GM12878 (cell line): ENCODE data around the gene DUSP15. TPM values are rescaled to one million over a fixed set of nuclear protein-coding genes. Genes with fewer than 3 reads are reported as not detected.
A peak's percentile ranks its signal among the peaks of the same experiment; 100 is the strongest.

Experiments used
- ATAC-seq: fragments of 200-7000 bp; cut with Tn5 transposase; 3 replicates; pipeline ENCODE4 v1.9.1; 2020; ENCODE audit warnings: mild to moderate bottlenecking, moderate library complexity
- BruUV-seq: library from RNA; stranded (reverse); fragments of 400-500 nt; replicated peaks from 2 replicates; lab custom pipeline; 2021; lab: Mats Ljungman, UMichigan
- CTCF ChIA-PET: fragments of 300-600 bp; sonication (Branson Sonifier 250); formaldehyde crosslinking; extraction: SDS; loops from one replicate; lab custom pipeline; 2021; ENCODE audit warnings: inconsistent platforms; lab: Yijun Ruan, JAX
- POLR2A ChIA-PET: fragments of 350-600 bp; formaldehyde crosslinking; extraction: SDS; loops from one replicate; lab custom pipeline; 2021; ENCODE audit warnings: inconsistent platforms; lab: Charles Lee
- RAD21 ChIA-PET: fragments of 300-600 bp; sonication (Branson Sonifier 250); formaldehyde crosslinking; loops from one replicate; lab custom pipeline; 2023; ENCODE audit warnings: antibody characterized with exemption; ENCODE audit not compliant: unreplicated experiment; lab: Charles Lee
- SMC1A ChIA-PET: fragments of 300-600 bp; sonication (Branson Sonifier 250); formaldehyde crosslinking; loops from one replicate; lab custom pipeline; 2023; ENCODE audit not compliant: unreplicated experiment, uncharacterized antibody; lab: Charles Lee
- DNase-seq: peaks from one replicate; pipeline ENCODE4 v3.0.0-alpha.2; 2011; ENCODE audit warnings: low read depth, low spot score
- FAIRE-seq: peaks from 3 replicates; lab custom pipeline; 2011; peaks lifted over from hg19 to GRCh38; lab: Jason Lieb, UNC
- H2AFZ ChIP-seq: 2 replicates; pipeline ENCODE4 v1.6.0; 2011; ENCODE audit warnings: low read depth, low read length, control low read depth; ENCODE audit not compliant: control insufficient read depth
- H3K27ac ChIP-seq: 2 replicates; pipeline ENCODE4 v1.5.1; 2011; ENCODE audit warnings: control low read depth; ENCODE audit not compliant: control insufficient read depth, insufficient read depth
- H3K27me3 ChIP-seq, 2 experiments: replicated peaks in 1 of 2; 2 replicates each; pipeline versions ENCODE4 v1.6.0 to v1.6.1; 2011; ENCODE audit warnings: low read length in 1 of 2; ENCODE audit not compliant: control insufficient read depth in 2 of 2, insufficient read depth in 2 of 2
- H3K36me3 ChIP-seq, 2 experiments: 2 replicates each; pipeline ENCODE4 v1.5.1; 2011; ENCODE audit warnings: low read length in 1 of 2; ENCODE audit not compliant: control insufficient read depth in 2 of 2, insufficient read depth in 2 of 2
- H3K4me1 ChIP-seq: 2 replicates; pipeline ENCODE4 v1.6.1; 2011; ENCODE audit warnings: mild to moderate bottlenecking, low read length, moderate library complexity, mixed read lengths; ENCODE audit not compliant: control insufficient read depth, insufficient read depth
- H3K4me2 ChIP-seq: 2 replicates; pipeline ENCODE4 v1.6.0; 2011; ENCODE audit warnings: control low read depth; ENCODE audit not compliant: control insufficient read depth, insufficient read depth
- H3K4me3 ChIP-seq: fragments of 200-600 bp; sonication (generic); 2 replicates; pipeline ENCODE4 v1.5.1; 2016
- H3K79me2 ChIP-seq: 2 replicates; pipeline ENCODE4 v1.6.0; 2011; ENCODE audit warnings: low read length; ENCODE audit not compliant: control insufficient read depth, insufficient read depth
- H3K9ac ChIP-seq: 2 replicates; pipeline ENCODE4 v1.8.0; 2011; ENCODE audit warnings: low read length, control low read depth, mixed read lengths; ENCODE audit not compliant: control insufficient read depth, insufficient read depth
- H3K9me3 ChIP-seq: replicated peaks from 3 replicates; pipeline ENCODE4 v1.5.1; 2011; ENCODE audit warnings: mild to moderate bottlenecking, low read length; ENCODE audit not compliant: control insufficient read depth, insufficient read depth
- H4K20me1 ChIP-seq: 2 replicates; pipeline ENCODE4 v1.6.0; 2011; ENCODE audit not compliant: control insufficient read depth, insufficient read depth
- BACH1 ChIP-seq: fragments of 450-650 bp; IDR thresholded peaks from 2 replicates; pipeline ENCODE4 v1.6.1; 2017; ENCODE audit warnings: mild to moderate bottlenecking, borderline replicate concordance
- BCL3 ChIP-seq: IDR thresholded peaks from 2 replicates; pipeline ENCODE4 v1.6.1; 2011; ENCODE audit warnings: borderline replicate concordance, low read depth, mild to moderate bottlenecking, moderate library complexity, low read length; ENCODE audit not compliant: insufficient read depth, poor library complexity, severe bottlenecking
- BHLHE40 ChIP-seq, 2 experiments: fragments of 450-650 bp in 1 of 2; IDR thresholded peaks; 2 replicates each; pipeline ENCODE4 v1.6.1; 2011 to 2017; ENCODE audit warnings: low read depth in 2 of 2, borderline replicate concordance in 1 of 2, improper control_type of control experiment in 1 of 2, low read length in 1 of 2, mild to moderate bottlenecking in 1 of 2
- BMI1 ChIP-seq: fragments of 450-650 bp; IDR thresholded peaks from 2 replicates; pipeline ENCODE4 v1.6.1; 2016; ENCODE audit warnings: mild to moderate bottlenecking, moderate library complexity, borderline replicate concordance
- CEBPB ChIP-seq, 2 experiments: fragments of 150-350 bp in 1 of 2; IDR thresholded peaks; 2 replicates each; pipeline ENCODE4 v1.6.1; 2012 to 2014; ENCODE audit warnings: low read depth in 2 of 2, low read length in 2 of 2, borderline replicate concordance in 1 of 2, inconsistent platforms in 1 of 2
- CHD4 ChIP-seq: fragments of 200-600 bp; sonication (generic); IDR thresholded peaks from 2 replicates; pipeline ENCODE4 v1.6.1; 2016; ENCODE audit warnings: mild to moderate bottlenecking
- JUND ChIP-seq: IDR thresholded peaks from 2 replicates; pipeline ENCODE4 v1.6.1; 2012; ENCODE audit warnings: low read depth, mild to moderate bottlenecking, low read length, improper control_type of control experiment, moderate library complexity
- LARP7 ChIP-seq: fragments of 450-650 bp; IDR thresholded peaks from 2 replicates; pipeline ENCODE4 v1.6.1; 2017; ENCODE audit warnings: mild to moderate bottlenecking
- MEF2B ChIP-seq: fragments of 450-650 bp; IDR thresholded peaks from 2 replicates; pipeline ENCODE4 v1.6.1; 2018; ENCODE audit warnings: mild to moderate bottlenecking, moderate library complexity; ENCODE audit not compliant: partially characterized antibody, poor library complexity, severe bottlenecking
- MXI1 ChIP-seq: fragments of 150-350 bp; IDR thresholded peaks from 2 replicates; pipeline ENCODE4 v1.6.1; 2011; ENCODE audit warnings: low read depth, mild to moderate bottlenecking, inconsistent platforms, low read length, improper control_type of control experiment
- PKNOX1 ChIP-seq: fragments of 450-650 bp; IDR thresholded peaks from 2 replicates; pipeline ENCODE4 v1.6.1; 2016; ENCODE audit warnings: mild to moderate bottlenecking
- RBBP5 ChIP-seq: fragments of 200-600 bp; sonication (generic); conservative IDR thresholded peaks from 2 replicates; pipeline ENCODE4 v1.6.1; 2016
- RCOR1 ChIP-seq: conservative IDR thresholded peaks from 2 replicates; pipeline ENCODE4 v1.6.1; 2012; ENCODE audit warnings: low read depth, low read length, improper control_type of control experiment
- RFX5 ChIP-seq: IDR thresholded peaks from 2 replicates; pipeline ENCODE4 v1.6.1; 2011; ENCODE audit warnings: low read depth, low read length, improper control_type of control experiment
- RUNX3 ChIP-seq: IDR thresholded peaks from 2 replicates; pipeline ENCODE4 v1.6.1; 2012; ENCODE audit warnings: low read length, inconsistent platforms
- SMARCA5 ChIP-seq: fragments of 450-650 bp; IDR thresholded peaks from 2 replicates; pipeline ENCODE4 v1.6.1; 2017; ENCODE audit warnings: mild to moderate bottlenecking
- YY1 ChIP-seq: IDR thresholded peaks from 2 replicates; pipeline ENCODE4 v1.6.1; 2011; ENCODE audit warnings: low read depth, mild to moderate bottlenecking, low read length
- ZBED1 ChIP-seq: IDR thresholded peaks from 2 replicates; pipeline ENCODE4 v1.6.1; 2016; ENCODE audit warnings: borderline replicate concordance
- WGBS: methylation state at CpG from one replicate; pipeline ENCODE4 v1.1.6; 2016; ENCODE audit warnings: low lambda C conversion rate; ENCODE audit not compliant: insufficient replicate concordance, insufficient coverage; ENCODE audit errors: missing lambda C conversion rate; 5-methylcytosine and 5-hydroxymethylcytosine counted together
- in situ Hi-C: fragments of 300-500 bp; cut with MboI; formaldehyde crosslinking; loops from 9 replicates; pipeline ENCODE4 v1.14.3; 2018; ENCODE audit warnings: mixed read lengths
- intact Hi-C: fragments of 100-400 bp; cut with micrococcal nuclease; formaldehyde crosslinking; loops from one replicate; pipeline ENCODE4 v1.14.2; 2022; ENCODE audit not compliant: unreplicated experiment
- polyA plus RNA-seq, 11 experiments: library from polyadenylated mRNA; depleted of rRNA in 4 of 11; unstranded in 6 of 11; stranded (reverse) in 5 of 11; fragments of >200 nt; fragmentation: Nextera tagmentation in 4 of 11; fragmentation: Illumina TruSeq in 1 of 11; extraction: Ambion mirVana in 4 of 11; extraction: Trizol in 1 of 11; gene quantifications; 1 replicate in 1 of 11; 2 replicates in 10 of 11; pipeline versions ENCODE4 v1.2.1 to v1.2.3, GENCODE V29; 2011 to 2016; ENCODE audit warnings: inconsistent platforms in 2 of 11, missing spikeins in 2 of 11, low read depth in 1 of 11
- total RNA-seq, 4 experiments: library from RNA; depleted of rRNA in 3 of 4; stranded (reverse); fragments of >200 nt in 3 of 4; fragmentation: Illumina TruSeq in 1 of 4; extraction: Trizol in 1 of 4; gene quantifications; 2 replicates each; pipeline versions ENCODE4 v1.2.1 to v1.2.3, GENCODE V29; 2013 to 2021
- TF ChIP-seq, protein P1 (sequence below): fragments of 450-650 bp; conservative IDR thresholded peaks from 2 replicates; pipeline ENCODE4 v1.6.1; 2017; ENCODE audit warnings: mild to moderate bottlenecking, moderate library complexity

The DUSP15 gene
- total and polyA plus RNA-seq, 10 of the 15 experiments (the other 5 are each of a cell fraction or from before 2014, with no cell fraction given), result 0.06 to 2.5 (median 0.67) TPM; not detected in 1

DNA sequence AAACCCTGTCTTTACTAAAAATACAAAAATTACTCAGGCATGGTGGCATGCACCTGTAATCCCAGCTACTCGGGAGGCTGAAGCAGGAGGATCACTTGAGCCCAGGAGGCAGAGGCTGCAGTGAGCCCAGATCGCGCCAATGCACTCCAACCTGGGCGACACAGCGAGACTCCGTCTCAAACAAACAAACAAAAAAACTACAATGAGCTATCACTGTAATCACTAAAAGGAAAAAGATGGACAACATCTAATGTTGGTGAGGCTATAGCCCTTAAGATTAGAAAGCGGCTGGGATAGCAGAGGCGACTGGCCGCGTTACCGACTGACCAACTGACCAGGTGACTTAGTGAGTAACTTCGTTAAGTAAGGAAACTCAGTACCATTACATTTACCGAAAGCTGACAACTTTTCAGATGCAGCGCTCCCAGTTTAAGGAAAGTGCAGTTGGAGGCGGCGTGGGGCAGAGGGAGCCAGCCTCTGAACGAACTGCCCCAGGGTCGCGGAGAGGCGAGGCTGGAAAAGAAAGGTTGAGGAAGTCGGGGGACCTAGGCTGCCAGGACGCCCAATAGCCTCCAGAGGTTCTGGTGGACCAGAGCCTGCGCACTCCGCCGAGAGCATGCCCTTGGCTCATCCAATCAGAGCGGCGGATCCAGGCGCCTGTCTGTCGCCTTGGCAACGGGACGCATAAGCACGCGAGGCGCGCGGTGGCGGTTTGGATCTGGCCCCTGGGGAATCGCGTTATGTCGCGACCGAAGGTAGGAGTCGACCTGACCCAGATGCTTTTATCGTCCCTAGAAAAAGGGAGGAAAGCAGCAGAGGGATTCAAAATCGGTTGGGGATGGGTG is 9.0 kb upstream of the DUSP15 start:
- peak; percentile 45 for DNase-seq
- H3K4me3 ChIP-seq, result peak overlapping the region; percentile 88
- peak; percentile 93 for FAIRE-seq
- intact Hi-C loops, result no loop called here
- POLR2A ChIA-PET, result interaction anchor here (1.1 to 4.2 kb wide), 7 partner anchors 10 to 136 kb away, joined by 3 to 35 read pairs (median 7); partner anchors contain the start of genes DUSP15 and TTLL9
- peak overlapping the region; percentile 17; the same call in 1 of the 2 replicates for H3K9ac ChIP-seq
- BruUV-seq, result no TSS peak
- WGBS, result 5% methylated on average over 39 of the region's 45 CpGs
- H3K27ac ChIP-seq, result no peak overlapping the region
- H3K79me2 ChIP-seq, result no peaks in the 10 kb centered on the region
- H3K4me2 ChIP-seq, result peak overlapping the region; percentile 87
- H3K4me1 ChIP-seq, result peaks cover 3% of the 10 kb centered on the region; the same call in 1 of the 2 replicates
- in situ Hi-C loops, result no loop called here
- CTCF ChIA-PET, result interaction anchor here (0.8 to 2.4 kb wide), 9 partner anchors 15 to 152 kb away, joined by 3 to 10 read pairs (median 5); partner anchors contain the start of gene PDRG1
- SMC1A ChIA-PET, result interaction anchor here (0.6 to 6.5 kb wide), 9 partner anchors 11 to 73 kb away, joined by 3 to 37 read pairs (median 6); partner anchors contain the start of gene PDRG1
- peak; percentile 98 for ATAC-seq
- peak overlapping the region; percentile 87 for H2AFZ ChIP-seq
- no peaks in the 10 kb centered on the region for H3K36me3 ChIP-seq
- RAD21 ChIA-PET, result interaction anchor here (1.0 to 3.9 kb wide), 8 partner anchors 8 to 72 kb away, joined by 3 to 26 read pairs (median 6); partner anchors contain the start of gene PDRG1
- no peaks in the 10 kb centered on the region for H4K20me1 ChIP-seq
- no peaks in the 10 kb centered on the region; the same call in 2 of the 3 replicates for H3K9me3 ChIP-seq
- no peaks in the 10 kb centered on the region for H3K27me3 ChIP-seq
- no peak for TF ChIP-seq CEBPB (IDR thresholded peaks at IDR 0.05; ENCODE audit: borderline replicate concordance in 1 of 2, low read depth in 2 of 2, low read length in 2 of 2)
- peak; percentile 96 for TF ChIP-seq BMI1
- no peak for TF ChIP-seq RBBP5
- TF ChIP-seq, protein P1, sequence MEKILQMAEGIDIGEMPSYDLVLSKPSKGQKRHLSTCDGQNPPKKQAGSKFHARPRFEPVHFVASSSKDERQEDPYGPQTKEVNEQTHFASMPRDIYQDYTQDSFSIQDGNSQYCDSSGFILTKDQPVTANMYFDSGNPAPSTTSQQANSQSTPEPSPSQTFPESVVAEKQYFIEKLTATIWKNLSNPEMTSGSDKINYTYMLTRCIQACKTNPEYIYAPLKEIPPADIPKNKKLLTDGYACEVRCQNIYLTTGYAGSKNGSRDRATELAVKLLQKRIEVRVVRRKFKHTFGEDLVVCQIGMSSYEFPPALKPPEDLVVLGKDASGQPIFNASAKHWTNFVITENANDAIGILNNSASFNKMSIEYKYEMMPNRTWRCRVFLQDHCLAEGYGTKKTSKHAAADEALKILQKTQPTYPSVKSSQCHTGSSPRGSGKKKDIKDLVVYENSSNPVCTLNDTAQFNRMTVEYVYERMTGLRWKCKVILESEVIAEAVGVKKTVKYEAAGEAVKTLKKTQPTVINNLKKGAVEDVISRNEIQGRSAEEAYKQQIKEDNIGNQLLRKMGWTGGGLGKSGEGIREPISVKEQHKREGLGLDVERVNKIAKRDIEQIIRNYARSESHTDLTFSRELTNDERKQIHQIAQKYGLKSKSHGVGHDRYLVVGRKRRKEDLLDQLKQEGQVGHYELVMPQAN, result peak; percentile 81
- no peak for TF ChIP-seq CHD4
- TF ChIP-seq BACH1, result peak; percentile 96
- TF ChIP-seq RUNX3, result 0 out of 2 replicates have a peak, but pooled peaks have one; percentile 9
- TF ChIP-seq SMARCA5, result 0 out of 2 replicates have a peak, but pooled peaks have one; percentile 59
- 0 out of 2 replicates have a peak, but pooled peaks have one; percentile 29 for TF ChIP-seq RFX5
- TF ChIP-seq RCOR1, result no peak
- TF ChIP-seq BHLHE40 (IDR thresholded peaks at IDR 0.05; ENCODE audit: borderline replicate concordance in 1 of 2, low read depth in 2 of 2, low read length in 1 of 2), result peak; percentile 88 to 93
- peak; percentile 99 for TF ChIP-seq ZBED1
- peak; percentile 94 for TF ChIP-seq MEF2B
- TF ChIP-seq BCL3, result no peak
- peak; percentile 95 for TF ChIP-seq MXI1
- TF ChIP-seq PKNOX1, result no peak
- TF ChIP-seq LARP7, result peak; percentile 91
- no peak for TF ChIP-seq JUND
- TF ChIP-seq YY1, result no peak
